ENCODE results near the gene BMERB1.
"Not testable (repeated sequence)": the region's sequence is repeated elsewhere in the genome, so short reads cannot be mapped to it uniquely, and the experiment has no call there.

Gene BMERB1

DNA sequence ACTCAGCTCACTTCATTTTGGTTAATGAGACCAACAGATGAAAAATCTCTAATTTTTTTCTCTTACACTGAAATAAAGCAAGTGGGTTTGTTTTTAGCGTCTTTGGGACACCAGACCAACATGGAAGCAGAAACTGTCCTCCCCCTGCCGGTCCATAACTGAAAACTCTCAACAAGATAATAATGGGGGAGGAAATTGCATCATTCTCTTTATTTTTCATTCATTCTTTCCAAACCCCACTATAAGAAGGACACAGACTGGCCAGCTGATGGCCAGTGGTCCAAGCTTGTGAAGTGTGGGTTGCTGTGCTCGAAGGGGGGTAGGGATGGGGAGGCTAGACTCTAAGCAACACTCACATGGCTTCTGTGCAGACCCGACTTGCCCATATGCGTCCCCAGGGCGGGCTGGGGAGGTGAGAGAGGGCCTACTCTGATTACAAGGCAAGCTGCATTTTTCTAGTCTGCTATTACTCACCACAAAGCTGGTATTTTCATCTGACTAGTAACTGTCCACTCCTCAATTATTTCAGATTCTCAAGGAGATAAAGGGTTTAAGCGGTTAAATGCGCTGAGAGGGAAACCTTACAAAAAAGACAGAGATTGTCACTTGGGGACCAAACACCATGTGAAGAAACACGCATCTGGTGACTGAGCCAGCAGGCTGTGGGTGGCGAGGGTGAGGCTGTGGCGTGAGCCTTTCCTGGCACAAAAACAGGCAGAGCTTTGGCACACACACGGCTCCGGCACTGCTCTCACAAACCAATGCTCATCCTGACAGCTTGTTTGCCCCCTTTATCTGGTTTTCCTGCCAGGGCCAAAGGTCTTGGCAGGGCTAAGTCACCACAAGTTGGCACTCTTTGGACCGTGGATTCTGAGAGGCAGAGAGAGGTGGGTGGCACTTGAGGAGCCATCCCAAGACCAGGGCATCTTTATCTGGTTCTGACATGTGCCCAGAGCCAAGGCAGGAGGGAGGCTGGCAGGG is 170.4 kb downstream of the BMERB1 start:
- ChIA-PET POLR2A (ENCODE audit: low non-redundant PET) (no interaction called here), CTCF (no interaction called here)
- H3K27ac ChIP-seq: no peak overlapping the region
- TF ChIP-seq, protein P1, sequence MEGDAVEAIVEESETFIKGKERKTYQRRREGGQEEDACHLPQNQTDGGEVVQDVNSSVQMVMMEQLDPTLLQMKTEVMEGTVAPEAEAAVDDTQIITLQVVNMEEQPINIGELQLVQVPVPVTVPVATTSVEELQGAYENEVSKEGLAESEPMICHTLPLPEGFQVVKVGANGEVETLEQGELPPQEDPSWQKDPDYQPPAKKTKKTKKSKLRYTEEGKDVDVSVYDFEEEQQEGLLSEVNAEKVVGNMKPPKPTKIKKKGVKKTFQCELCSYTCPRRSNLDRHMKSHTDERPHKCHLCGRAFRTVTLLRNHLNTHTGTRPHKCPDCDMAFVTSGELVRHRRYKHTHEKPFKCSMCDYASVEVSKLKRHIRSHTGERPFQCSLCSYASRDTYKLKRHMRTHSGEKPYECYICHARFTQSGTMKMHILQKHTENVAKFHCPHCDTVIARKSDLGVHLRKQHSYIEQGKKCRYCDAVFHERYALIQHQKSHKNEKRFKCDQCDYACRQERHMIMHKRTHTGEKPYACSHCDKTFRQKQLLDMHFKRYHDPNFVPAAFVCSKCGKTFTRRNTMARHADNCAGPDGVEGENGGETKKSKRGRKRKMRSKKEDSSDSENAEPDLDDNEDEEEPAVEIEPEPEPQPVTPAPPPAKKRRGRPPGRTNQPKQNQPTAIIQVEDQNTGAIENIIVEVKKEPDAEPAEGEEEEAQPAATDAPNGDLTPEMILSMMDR (conservative IDR thresholded peaks at IDR 0.05; ENCODE audit: low read depth): no peak
- DNase-seq (ENCODE audit: low spot score): no peak

DNA sequence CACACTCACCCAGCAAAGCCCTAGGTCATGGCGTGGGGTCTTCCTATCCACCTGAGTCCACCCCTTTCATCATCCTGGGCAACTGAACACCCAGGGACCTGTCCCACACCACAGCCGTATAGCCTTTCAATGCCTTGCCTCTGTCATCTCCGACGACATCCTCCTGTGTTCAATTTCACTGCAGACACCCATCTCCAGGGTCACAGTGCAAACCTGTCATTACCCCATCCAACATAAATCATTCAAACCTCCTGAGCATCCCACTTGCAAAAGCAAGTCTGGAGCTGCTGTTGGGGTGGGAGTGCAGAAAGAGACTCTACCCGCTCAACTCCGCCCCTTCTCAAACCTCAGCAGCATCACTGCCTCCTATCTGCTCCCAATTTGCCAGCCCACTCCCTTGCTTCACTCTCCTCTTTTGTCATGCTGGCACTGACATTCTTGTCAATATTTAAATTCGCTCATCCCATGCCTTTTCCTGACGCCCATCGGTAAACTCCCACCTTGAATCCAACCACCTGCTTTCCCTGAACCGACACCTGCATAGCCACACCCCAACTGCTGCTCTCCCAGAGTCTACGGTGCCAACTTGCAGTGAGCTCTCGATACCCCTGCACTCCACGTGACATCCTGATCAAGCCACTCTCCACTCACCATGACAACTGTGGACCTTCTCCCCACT is 171.6 kb downstream of the BMERB1 start:
- ChIA-PET CTCF (interaction anchor here (0.9 kb wide), 1 partner anchor 37 kb away, joined by 3 read pairs; the partner anchor contains the start of gene MARF1), POLR2A (ENCODE audit: low non-redundant PET) (no interaction called here)
- no peak for DNase-seq (ENCODE audit: low spot score)
- H3K27ac ChIP-seq: no peak overlapping the region
- TF ChIP-seq, protein P1 (conservative IDR thresholded peaks at IDR 0.05; ENCODE audit: low read depth): no peak

DNA sequence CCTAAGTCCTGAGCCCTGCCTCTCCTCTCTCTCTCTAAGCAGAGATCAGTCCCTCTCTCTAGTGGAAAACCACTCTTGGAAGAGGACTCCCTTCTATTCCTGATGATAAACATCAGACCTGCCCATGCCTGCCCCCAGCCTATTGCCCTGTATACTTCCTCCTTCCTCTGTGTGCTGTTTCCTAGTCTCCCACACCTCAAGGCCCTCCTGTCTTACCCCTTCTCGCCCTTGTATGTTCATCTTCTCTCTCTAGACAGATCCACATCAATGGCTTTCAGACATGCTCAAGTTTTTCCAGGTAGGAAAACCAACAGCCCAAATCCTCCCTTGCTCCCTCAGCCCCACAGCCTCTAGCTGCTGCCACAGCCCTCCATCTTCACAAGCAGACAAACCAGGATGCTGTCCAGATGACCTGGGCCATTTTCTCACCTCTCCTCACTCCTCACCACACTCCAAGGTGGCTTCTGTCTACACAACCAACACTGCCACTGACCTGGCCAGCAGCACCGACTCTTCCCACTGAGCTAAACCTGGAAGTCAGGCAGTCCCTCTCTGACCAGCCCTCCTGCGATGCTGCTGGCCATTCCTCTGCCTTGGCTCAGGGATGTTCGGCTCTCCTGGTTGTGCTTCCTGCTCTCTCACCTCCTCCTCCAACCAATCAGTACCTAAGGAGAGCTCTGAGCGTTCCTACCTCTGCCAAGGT is 172.3 kb downstream of the BMERB1 start:
- POLR2A ChIA-PET (ENCODE audit: low non-redundant PET): no interaction called here
- DNase-seq (ENCODE audit: low spot score): no peak
- H3K27ac ChIP-seq: no peak overlapping the region
- CTCF ChIA-PET: interaction anchor here (0.6 to 0.8 kb wide), 2 partner anchors 36 to 91 kb away, joined by 4 to 6 read pairs; partner anchors contain the start of gene MARF1
- TF ChIP-seq, protein P1 (conservative IDR thresholded peaks at IDR 0.05; ENCODE audit: low read depth): no peak

DNA sequence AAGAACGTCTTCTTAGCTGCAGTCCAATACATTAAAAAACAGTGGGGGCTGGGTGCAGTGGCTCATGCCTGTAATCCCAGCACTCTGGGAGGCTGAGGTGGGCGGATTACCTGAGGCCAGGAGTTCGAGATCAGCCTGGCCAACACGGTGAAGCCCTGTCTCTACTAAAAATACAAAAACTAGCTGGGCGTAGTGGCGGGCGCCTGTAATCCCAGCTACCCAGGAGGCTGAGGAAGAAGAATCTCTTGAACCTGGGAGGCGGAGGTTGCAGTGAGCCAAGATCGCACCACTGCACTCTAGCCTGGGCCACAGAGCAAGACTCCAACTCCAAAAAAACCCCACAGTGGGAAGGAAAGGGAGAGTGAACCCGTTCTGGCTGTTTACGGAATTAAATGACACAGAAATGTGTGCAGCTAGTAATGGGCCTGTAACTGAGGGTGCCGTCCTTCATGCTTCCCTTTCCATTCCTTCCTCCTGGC is 172.9 kb downstream of the BMERB1 start:
- POLR2A ChIA-PET (ENCODE audit: low non-redundant PET); H3K27ac ChIP-seq; DNase-seq (ENCODE audit: low spot score): not testable (repeated sequence)
- CTCF ChIA-PET: interaction anchor here (0.6 to 0.8 kb wide), 2 partner anchors 36 to 92 kb away, joined by 4 to 6 read pairs; partner anchors contain the start of gene MARF1

DNA sequence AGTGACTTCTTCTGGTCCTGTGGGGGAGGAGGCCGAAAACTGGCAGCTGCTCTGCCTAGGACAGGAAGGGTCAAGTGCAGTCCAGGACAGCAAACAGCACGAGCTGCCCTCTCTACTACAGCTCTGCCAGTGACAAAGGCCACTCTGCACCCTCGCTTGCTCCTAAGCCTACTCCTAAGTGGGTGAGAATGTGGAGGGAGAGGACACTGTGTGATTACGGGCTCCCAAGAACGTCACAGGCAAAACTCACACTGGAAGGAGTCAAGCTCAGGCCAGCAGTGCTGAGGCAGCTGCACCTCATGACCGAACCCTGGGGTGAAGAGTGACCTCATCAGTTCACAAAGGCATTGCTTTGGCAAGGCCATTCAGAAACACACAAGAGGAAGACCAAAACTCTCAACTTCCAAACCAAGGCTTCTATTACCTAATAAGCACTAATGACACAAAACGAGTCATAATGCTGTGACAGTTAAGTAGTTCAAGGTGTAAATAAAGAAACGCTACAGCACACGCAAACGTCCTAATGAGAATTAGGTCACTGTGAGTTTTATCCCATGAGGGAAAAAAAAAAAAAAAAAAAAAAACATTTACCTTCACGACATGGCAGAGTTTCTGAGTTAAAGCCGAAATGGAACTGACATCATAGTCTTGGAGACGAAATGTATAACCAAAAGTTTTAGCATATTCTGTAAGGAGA is 173.5 kb downstream of the BMERB1 start:
- TF ChIP-seq, protein P1 (conservative IDR thresholded peaks at IDR 0.05; ENCODE audit: low read depth): no peak
- CTCF ChIA-PET: interaction anchor here (0.6 kb wide), 1 partner anchor 92 kb away, joined by 4 read pairs; no protein-coding TSS in a partner anchor
- POLR2A ChIA-PET (ENCODE audit: low non-redundant PET): no interaction called here
- peak; percentile 12 for DNase-seq (ENCODE audit: low spot score)
- H3K27ac ChIP-seq: no peak overlapping the region

DNA sequence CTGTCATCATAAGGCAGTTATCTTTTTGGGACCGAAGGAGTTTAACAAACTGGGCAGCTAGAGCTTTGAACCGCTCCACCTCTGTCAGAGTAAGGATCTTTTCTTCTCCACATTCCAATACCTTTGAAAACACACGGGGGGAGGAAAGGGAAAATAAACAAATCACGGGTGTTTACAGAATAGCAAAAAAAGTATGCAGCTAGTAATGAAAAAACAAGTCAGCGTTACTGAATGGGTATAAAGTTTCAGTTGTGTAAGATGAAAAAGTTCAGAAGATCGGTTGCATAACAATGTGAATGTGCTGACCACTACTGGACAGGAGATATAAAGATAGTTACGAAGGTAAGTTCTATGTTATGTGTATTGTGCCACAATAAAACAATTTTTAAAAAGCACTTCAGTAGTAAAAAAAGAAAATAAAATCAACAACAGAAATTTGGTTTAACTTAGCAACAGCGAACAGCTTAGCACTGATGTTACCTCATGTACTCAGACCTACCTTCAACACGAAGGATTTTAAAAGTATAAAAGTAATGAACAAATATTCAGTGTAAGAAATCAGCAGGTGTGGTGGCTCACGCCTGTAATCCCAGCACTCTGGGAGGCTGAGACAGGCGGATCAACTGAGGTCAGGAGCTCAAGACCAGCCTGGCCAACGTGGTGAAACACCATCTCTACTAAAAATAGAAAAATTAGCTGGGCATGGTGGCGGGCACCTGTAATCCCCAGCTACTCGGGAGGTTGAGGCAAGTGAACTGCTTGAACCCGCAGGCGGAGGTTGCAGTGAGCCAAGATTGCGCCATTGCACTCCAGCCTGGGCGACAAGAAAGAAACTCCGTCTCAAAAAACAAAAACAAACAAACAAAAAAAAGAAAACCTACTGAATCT is 174.3 kb downstream of the BMERB1 start:
- ChIA-PET CTCF (no interaction called here), POLR2A (ENCODE audit: low non-redundant PET) (no interaction called here)
- TF ChIP-seq, protein P1 (conservative IDR thresholded peaks at IDR 0.05; ENCODE audit: low read depth): no peak
- DNase-seq (ENCODE audit: low spot score): no peak
- no peak overlapping the region for H3K27ac ChIP-seq
